Measurements from ENCODE around the gene JMJD1C.
"Not testable (repeated sequence)": the region's sequence is repeated elsewhere in the genome, so short reads cannot be mapped to it uniquely, and the experiment has no call there.

The JMJD1C gene

DNA sequence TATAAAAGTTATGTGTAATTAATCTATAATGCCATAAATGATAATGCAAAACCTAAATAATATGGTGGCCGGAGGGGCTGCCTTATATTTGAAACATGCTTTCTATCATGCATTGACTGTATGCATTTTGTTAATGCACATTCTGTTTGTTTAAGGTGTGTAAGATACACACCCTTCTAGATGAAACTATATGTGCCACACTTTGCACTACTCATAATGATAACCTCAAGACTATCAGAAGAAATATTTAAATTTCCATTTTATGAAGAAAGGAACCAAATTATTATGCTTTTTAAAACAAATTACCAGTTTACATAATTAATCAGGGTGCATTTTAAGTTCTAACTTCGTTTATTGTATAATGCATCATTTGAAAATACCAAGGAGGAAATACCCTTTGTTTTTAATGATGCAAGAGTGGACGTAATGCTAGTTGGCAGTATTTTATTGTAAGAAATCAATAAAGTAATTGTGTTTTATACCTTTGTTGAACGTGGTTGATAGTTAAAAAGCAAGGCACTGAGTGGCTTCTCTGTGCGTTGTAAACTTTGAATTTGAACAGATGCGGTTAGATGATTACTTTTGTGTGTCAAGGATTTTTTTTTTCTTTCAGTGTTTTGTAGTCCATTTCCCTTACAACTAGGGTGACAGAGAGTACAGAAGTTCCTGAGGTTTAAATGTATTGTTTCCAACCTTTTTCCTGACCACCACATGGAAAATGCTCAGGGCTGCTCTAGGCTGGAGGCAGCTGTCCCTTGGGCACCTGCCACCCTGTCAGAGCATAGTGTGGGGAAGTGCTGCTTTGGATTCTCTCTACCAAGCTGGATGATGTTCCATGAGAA lies 311.0 kb downstream of the JMJD1C start:
- TF ChIP-seq CTCF (conservative IDR thresholded peaks at IDR 0.05; ENCODE audit: low read length), result no peak
- no peak for DNase-seq (ENCODE audit: low read depth)
- H3K4me3 ChIP-seq (ENCODE audit: low read length), result no peak overlapping the region

DNA sequence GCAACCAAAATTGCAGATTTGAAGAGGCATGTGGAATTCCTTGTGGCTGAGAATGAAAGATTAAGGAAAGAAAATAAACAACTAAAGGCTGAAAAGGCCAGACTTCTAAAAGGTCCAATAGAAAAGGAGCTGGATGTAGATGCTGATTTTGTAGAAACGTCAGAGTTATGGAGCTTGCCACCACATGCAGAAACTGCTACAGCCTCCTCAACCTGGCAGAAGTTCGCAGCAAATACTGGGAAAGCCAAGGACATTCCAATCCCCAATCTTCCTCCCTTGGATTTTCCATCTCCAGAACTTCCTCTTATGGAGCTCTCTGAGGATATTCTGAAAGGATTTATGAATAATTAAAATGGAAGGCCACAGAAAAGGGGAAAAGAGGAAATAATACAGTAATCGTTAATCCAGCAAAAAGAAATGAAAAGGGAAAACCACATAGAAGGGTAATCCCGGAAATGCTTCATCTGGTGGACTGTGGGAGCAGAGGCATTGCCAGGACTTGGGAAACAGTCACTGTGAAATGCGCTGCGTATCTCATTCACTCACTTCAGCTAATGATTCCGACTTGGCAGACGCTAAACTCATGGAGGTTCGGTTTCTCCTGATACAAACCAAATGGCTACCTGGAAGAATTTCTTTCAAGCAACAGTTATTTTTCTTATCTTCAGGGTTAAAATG lies 311.8 kb downstream of the JMJD1C start:
- DNase-seq (ENCODE audit: low read depth); H3K4me3 ChIP-seq (ENCODE audit: low read length): not testable (repeated sequence)

GRCh38 chr10:63150745-63151144 lies 315.0 kb downstream of the JMJD1C start:
- no peak for DNase-seq (ENCODE audit: low read depth)
- TF ChIP-seq CTCF (conservative IDR thresholded peaks at IDR 0.05; ENCODE audit: low read length), result no peak
- H3K4me3 ChIP-seq (ENCODE audit: low read length), result no peak overlapping the region

DNA sequence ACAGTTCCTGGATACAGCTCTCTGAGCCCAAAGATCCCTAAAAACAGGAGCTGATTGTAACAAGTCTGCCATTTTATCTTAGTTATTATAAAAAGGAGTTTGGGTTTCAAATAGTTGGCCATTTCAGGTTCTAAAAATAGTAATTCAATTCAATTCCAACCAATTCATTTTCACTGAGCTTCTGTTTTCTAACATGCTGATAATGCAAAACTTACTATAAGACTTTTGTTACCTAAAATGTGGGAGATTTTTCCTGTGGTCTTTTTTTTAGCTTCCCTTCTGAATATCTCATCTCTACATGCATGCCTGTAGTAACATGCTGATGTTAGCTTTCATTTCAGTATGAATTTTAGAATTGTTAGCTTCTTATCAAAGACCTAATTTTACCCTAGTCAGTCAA lies 319.3 kb downstream of the JMJD1C start:
- no peak overlapping the region for H3K4me3 ChIP-seq (ENCODE audit: low read length)
- no peak for TF ChIP-seq CTCF (conservative IDR thresholded peaks at IDR 0.05; ENCODE audit: low read length)
- DNase-seq (ENCODE audit: low read depth), result no peak

- peak; percentile 32 for DNase-seq (ENCODE audit: low read depth)
- no peak for TF ChIP-seq CTCF (conservative IDR thresholded peaks at IDR 0.05; ENCODE audit: low read length)
- no peak overlapping the region for H3K4me3 ChIP-seq (ENCODE audit: low read length)
These were observed 320.0 kb downstream of the JMJD1C start for GRCh38 chr10:63145782-63146181.

GRCh38 chr10:63143987-63144386 lies 321.8 kb downstream of the JMJD1C start:
- no peak for TF ChIP-seq CTCF (conservative IDR thresholded peaks at IDR 0.05; ENCODE audit: low read length)

GRCh38 chr10:63142136-63142535 lies 323.6 kb downstream of the JMJD1C start:
- no peak overlapping the region for H3K4me3 ChIP-seq (ENCODE audit: low read length)
- no peak for DNase-seq (ENCODE audit: low read depth)
- TF ChIP-seq CTCF (conservative IDR thresholded peaks at IDR 0.05; ENCODE audit: low read length), result no peak

More at GRCh38 chr10:63143987-63144386, 321.8 kb downstream of the JMJD1C start:
- DNase-seq (ENCODE audit: low read depth), result peak; percentile 25
- H3K4me3 ChIP-seq (ENCODE audit: low read length), result no peak overlapping the region

Measured in AG10803 (cell line).